ENCODE results near the gene CEACAM6.
"Not testable (repeated sequence)": the region's sequence is repeated elsewhere in the genome, so short reads cannot be mapped to it uniquely, and the experiment has no call there.

CEACAM6 gene

DNA sequence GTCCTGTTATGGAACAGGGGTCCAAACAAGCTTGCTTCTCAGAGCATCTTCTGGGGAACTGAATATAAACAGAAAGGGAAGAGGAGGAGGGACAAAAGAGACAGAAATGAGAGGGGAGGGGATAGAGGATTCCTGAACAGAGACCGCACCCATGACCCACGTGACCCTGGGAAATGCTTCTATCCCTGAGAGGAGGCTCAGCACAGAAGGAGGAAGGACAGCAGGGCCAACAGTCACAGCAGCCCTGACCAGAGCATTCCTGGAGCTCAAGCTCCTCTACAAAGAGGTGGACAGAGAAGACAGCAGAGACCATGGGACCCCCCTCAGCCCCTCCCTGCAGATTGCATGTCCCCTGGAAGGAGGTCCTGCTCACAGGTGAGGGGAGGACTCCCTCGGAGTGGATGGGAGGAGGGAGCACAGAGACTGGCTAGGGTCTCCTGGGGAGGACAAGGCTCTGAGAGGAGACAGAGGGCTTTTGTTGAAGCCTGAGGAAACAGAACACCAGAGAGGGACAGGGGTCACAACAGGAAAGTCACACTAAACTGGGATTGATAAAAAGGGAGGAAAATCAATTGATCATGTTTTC is at the start of gene CEACAM6:
Gene CEACAM6, plus strand, starts transcription at position 203 of the 586 bp plus-strand sequence. Its CDS starts 109 bp downstream, at position 312.
- H3K36me3 ChIP-seq (ENCODE audit: control insufficient read depth in 1 of 2, insufficient read depth in 2 of 2, low read length in 2 of 2), result no peaks in the 10 kb centered on the region
- H3K27ac ChIP-seq (ENCODE audit: low read depth, low read length), result no peak within 1 kb of the TSS
- H3K27me3 ChIP-seq (ENCODE audit: control insufficient read depth in 1 of 2, insufficient read depth in 2 of 2, low read length in 2 of 2), result no peaks in the 10 kb centered on the region
- no peaks in the 10 kb centered on the region for H3K9me3 ChIP-seq (ENCODE audit: control insufficient read depth in 1 of 2, low read length in 2 of 2)
- H3K4me3 ChIP-seq (ENCODE audit: low read depth in 1 of 2, low read length in 2 of 2), result no peak within 1 kb of the TSS
- no peak within 1 kb of the TSS for H3K9ac ChIP-seq (ENCODE audit: low read depth in 1 of 2, low read length in 2 of 2)
- peaks cover 8 to 18% of the 10 kb centered on the region in 2 donors for H3K4me1 ChIP-seq (ENCODE audit: control insufficient read depth in 1 of 2, insufficient read depth in 2 of 2, low read length in 2 of 2)

DNA sequence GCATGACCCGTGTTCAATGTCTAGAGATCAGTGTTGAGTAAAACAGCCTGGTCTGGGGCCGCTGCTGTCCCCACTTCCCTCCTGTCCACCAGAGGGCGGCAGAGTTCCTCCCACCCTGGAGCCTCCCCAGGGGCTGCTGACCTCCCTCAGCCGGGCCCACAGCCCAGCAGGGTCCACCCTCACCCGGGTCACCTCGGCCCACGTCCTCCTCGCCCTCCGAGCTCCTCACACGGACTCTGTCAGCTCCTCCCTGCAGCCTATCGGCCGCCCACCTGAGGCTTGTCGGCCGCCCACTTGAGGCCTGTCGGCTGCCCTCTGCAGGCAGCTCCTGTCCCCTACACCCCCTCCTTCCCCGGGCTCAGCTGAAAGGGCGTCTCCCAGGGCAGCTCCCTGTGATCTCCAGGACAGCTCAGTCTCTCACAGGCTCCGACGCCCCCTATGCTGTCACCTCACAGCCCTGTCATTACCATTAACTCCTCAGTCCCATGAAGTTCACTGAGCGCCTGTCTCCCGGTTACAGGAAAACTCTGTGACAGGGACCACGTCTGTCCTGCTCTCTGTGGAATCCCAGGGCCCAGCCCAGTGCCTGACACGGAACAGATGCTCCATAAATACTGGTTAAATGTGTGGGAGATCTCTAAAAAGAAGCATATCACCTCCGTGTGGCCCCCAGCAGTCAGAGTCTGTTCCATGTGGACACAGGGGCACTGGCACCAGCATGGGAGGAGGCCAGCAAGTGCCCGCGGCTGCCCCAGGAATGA is 48.4 kb upstream of the CEACAM6 start:
- Histone ChIP-seq H3K9ac (ENCODE audit: low read depth in 1 of 2, low read length in 2 of 2) (no peak overlapping the region), H3K9me3 (ENCODE audit: control insufficient read depth in 1 of 2, low read length in 2 of 2) (no peaks in the 10 kb centered on the region), H3K4me3 (ENCODE audit: low read depth in 1 of 2, low read length in 2 of 2) (peak overlapping the region; percentile 58 to 65), H3K27me3 (ENCODE audit: control insufficient read depth in 1 of 2, insufficient read depth in 2 of 2, low read length in 2 of 2) (peaks cover 0 to 8% of the 10 kb centered on the region in 2 donors), H3K27ac (ENCODE audit: low read depth, low read length) (no peak overlapping the region), H3K36me3 (ENCODE audit: control insufficient read depth in 1 of 2, insufficient read depth in 2 of 2, low read length in 2 of 2) (no peaks in the 10 kb centered on the region), H3K4me1 (ENCODE audit: control insufficient read depth in 1 of 2, insufficient read depth in 2 of 2, low read length in 2 of 2) (no peaks in the 10 kb centered on the region)

DNA sequence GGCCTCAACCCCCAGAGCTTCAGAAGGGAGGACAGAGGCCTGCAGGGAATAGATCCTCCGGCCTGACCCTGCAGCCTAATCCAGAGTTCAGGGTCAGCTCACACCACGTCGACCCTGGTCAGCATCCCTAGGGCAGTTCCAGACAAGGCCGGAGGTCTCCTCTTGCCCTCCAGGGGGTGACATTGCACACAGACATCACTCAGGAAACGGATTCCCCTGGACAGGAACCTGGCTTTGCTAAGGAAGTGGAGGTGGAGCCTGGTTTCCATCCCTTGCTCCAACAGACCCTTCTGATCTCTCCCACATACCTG is 47.9 kb upstream of the CEACAM6 start:
- Histone ChIP-seq H3K4me3 (ENCODE audit: low read depth in 1 of 2, low read length in 2 of 2) (no peak overlapping the region), H3K4me1 (ENCODE audit: control insufficient read depth in 1 of 2, insufficient read depth in 2 of 2, low read length in 2 of 2) (no peaks in the 10 kb centered on the region), H3K27ac (ENCODE audit: low read depth, low read length) (no peak overlapping the region), H3K27me3 (ENCODE audit: control insufficient read depth in 1 of 2, insufficient read depth in 2 of 2, low read length in 2 of 2) (peaks cover 0 to 8% of the 10 kb centered on the region in 2 donors), H3K9ac (ENCODE audit: low read depth in 1 of 2, low read length in 2 of 2) (no peak overlapping the region), H3K36me3 (ENCODE audit: control insufficient read depth in 1 of 2, insufficient read depth in 2 of 2, low read length in 2 of 2) (no peaks in the 10 kb centered on the region), H3K9me3 (ENCODE audit: control insufficient read depth in 1 of 2, low read length in 2 of 2) (no peaks in the 10 kb centered on the region)

DNA sequence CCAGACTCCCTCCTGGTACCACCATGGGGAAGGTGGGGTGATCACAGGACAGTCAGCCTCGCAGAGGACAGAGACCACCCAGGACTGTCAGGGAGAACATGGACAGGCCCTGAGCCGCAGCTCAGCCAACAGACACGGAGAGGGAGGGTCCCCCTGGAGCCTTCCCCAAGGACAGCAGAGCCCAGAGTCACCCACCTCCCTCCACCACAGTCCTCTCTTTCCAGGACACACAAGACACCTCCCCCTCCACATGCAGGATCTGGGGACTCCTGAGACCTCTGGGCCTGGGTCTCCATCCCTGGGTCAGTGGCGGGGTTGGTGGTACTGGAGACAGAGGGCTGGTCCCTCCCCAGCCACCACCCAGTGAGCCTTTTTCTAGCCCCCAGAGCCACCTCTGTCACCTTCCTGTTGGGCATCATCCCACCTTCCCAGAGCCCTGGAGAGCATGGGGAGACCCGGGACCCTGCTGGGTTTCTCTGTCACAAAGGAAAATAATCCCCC is 47.4 kb upstream of the CEACAM6 start:
- peaks cover 0 to 8% of the 10 kb centered on the region in 2 donors for H3K27me3 ChIP-seq (ENCODE audit: control insufficient read depth in 1 of 2, insufficient read depth in 2 of 2, low read length in 2 of 2)
- H3K27ac ChIP-seq (ENCODE audit: low read depth, low read length), result no peak overlapping the region
- H3K4me1 ChIP-seq (ENCODE audit: control insufficient read depth in 1 of 2, insufficient read depth in 2 of 2, low read length in 2 of 2), result no peaks in the 10 kb centered on the region
- H3K9me3 ChIP-seq (ENCODE audit: control insufficient read depth in 1 of 2, low read length in 2 of 2), result no peaks in the 10 kb centered on the region
- H3K36me3 ChIP-seq (ENCODE audit: control insufficient read depth in 1 of 2, insufficient read depth in 2 of 2, low read length in 2 of 2), result no peaks in the 10 kb centered on the region
- H3K4me3 ChIP-seq (ENCODE audit: low read depth in 1 of 2, low read length in 2 of 2), result no peak overlapping the region
- H3K9ac ChIP-seq (ENCODE audit: low read depth in 1 of 2, low read length in 2 of 2), result no peak overlapping the region

DNA sequence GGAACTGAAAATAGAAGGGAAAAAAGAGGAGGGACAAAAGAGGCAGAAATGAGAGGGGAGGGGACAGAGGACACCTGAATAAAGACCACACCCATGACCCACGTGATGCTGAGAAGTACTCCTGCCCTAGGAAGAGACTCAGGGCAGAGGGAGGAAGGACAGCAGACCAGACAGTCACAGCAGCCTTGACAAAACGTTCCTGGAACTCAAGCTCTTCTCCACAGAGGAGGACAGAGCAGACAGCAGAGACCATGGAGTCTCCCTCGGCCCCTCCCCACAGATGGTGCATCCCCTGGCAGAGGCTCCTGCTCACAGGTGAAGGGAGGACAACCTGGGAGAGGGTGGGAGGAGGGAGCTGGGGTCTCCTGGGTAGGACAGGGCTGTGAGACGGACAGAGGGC is 46.8 kb upstream of the CEACAM6 start, which contains the start of gene CEACAM5:
Gene CEACAM5, plus strand, starts transcription at position 146 of the 400 bp plus-strand sequence. Its CDS starts 106 bp downstream, at position 252.
- no peaks in the 10 kb centered on the region for H3K36me3 ChIP-seq (ENCODE audit: control insufficient read depth in 1 of 2, insufficient read depth in 2 of 2, low read length in 2 of 2)
- peaks cover 0 to 8% of the 10 kb centered on the region in 2 donors for H3K27me3 ChIP-seq (ENCODE audit: control insufficient read depth in 1 of 2, insufficient read depth in 2 of 2, low read length in 2 of 2)
- no peak within 1 kb of the TSS for H3K4me3 ChIP-seq (ENCODE audit: low read depth in 1 of 2, low read length in 2 of 2)
- H3K4me1 ChIP-seq (ENCODE audit: control insufficient read depth in 1 of 2, insufficient read depth in 2 of 2, low read length in 2 of 2), result no peaks in the 10 kb centered on the region
- H3K9ac ChIP-seq (ENCODE audit: low read depth in 1 of 2, low read length in 2 of 2), result no peak within 1 kb of the TSS
- H3K9me3 ChIP-seq (ENCODE audit: control insufficient read depth in 1 of 2, low read length in 2 of 2), result no peaks in the 10 kb centered on the region
- no peak within 1 kb of the TSS for H3K27ac ChIP-seq (ENCODE audit: low read depth, low read length)

DNA sequence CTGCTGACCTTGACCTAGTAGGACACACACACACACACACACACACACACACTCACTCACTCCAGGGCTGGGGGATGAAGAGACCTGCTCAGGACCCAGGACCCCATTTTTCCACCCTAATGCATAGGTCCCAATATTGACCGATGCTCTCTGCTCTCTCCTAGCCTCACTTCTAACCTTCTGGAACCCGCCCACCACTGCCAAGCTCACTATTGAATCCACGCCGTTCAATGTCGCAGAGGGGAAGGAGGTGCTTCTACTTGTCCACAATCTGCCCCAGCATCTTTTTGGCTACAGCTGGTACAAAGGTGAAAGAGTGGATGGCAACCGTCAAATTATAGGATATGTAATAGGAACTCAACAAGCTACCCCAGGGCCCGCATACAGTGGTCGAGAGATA is 45.8 kb upstream of the CEACAM6 start:
- not testable (repeated sequence) for H3K27ac ChIP-seq (ENCODE audit: low read depth, low read length); H3K9ac ChIP-seq (ENCODE audit: low read depth in 1 of 2, low read length in 2 of 2); H3K27me3 ChIP-seq (ENCODE audit: control insufficient read depth in 1 of 2, insufficient read depth in 2 of 2, low read length in 2 of 2); H3K4me1 ChIP-seq (ENCODE audit: control insufficient read depth in 1 of 2, insufficient read depth in 2 of 2, low read length in 2 of 2); H3K36me3 ChIP-seq (ENCODE audit: control insufficient read depth in 1 of 2, insufficient read depth in 2 of 2, low read length in 2 of 2); H3K4me3 ChIP-seq (ENCODE audit: low read depth in 1 of 2, low read length in 2 of 2); H3K9me3 ChIP-seq (ENCODE audit: control insufficient read depth in 1 of 2, low read length in 2 of 2)

DNA sequence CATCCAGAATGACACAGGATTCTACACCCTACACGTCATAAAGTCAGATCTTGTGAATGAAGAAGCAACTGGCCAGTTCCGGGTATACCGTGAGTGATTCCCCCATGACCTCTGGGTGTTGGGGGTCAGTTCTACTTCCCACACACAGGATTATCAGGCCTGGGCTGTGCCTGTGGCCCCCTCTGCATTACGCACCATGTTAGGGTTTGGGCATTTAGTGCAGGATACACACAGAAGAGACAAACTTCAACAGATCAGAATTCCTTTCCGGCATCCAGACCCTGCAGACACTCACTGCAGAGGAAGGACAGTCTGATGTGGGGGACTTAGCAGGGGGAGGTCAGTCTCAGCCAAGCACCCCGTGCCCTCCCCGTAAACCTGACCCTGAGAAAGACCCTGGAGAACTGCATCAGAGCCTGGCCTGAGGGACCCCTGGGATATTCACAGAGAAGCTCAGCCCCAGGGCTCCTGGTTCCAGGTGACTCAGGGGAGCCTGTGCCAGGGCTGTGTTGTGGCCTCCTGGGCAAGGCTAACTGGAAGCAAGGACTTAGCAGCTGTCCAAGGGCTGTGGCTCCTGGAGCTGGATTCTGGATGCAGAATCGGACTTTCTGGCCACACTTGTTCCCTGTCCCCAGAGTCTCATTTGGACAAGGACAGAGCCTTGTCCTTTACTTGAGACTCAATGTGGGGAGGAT is 45.2 kb upstream of the CEACAM6 start:
- H3K27ac ChIP-seq (ENCODE audit: low read depth, low read length), result no peak overlapping the region
- no peak overlapping the region for H3K9ac ChIP-seq (ENCODE audit: low read depth in 1 of 2, low read length in 2 of 2)

DNA sequence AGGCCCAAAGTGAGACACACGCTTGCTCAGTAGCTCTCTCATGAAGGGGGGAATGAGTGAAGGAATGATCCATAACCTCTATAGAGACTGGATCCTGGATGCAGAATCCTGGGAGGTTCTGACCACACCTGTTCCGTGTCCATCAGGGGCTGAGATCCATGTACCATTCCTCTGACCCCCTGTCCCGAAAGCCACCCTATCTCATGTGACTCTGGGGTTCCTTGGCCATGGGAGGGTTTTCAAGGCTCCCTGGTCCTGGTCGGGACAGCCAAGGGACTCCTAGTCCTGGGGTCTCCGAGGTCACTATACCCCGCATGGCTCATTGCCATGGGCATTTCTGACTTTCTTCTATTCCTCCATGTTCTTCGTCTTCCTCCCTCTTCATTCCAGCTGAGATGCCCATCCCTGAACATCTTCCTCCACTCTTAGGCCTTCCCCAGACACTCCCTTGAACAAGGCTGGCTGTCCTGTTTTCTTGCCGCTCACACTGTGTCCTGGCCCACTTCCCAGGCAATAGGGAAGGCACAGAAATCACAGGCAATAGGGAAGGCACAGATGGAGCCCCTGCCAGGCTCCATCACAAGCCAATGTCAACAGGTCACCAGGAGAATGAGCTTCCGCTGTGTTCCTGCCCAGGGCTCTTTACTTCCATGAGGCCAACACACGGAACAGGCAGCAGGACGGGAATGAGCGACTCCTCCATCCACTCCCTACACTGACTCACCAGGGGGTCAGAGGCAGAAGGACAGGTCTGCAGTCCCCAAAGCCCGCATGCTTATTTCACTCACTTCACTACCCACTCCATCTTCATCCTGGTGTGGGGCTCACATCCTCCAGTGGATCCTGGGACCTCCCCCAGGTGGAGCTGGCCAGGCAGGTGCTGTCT is 43.7 kb upstream of the CEACAM6 start:
- Histone ChIP-seq H3K27me3 (ENCODE audit: control insufficient read depth in 1 of 2, insufficient read depth in 2 of 2, low read length in 2 of 2) (no peaks in the 10 kb centered on the region), H3K9ac (ENCODE audit: low read depth in 1 of 2, low read length in 2 of 2) (no peak overlapping the region)

More for the DNA sequence above, 45.2 kb upstream of the CEACAM6 start:
- Histone ChIP-seq H3K4me3 (ENCODE audit: low read depth in 1 of 2, low read length in 2 of 2) (no peak overlapping the region), H3K27me3 (ENCODE audit: control insufficient read depth in 1 of 2, insufficient read depth in 2 of 2, low read length in 2 of 2) (peaks cover 0 to 5% of the 10 kb centered on the region in 2 donors), H3K4me1 (ENCODE audit: control insufficient read depth in 1 of 2, insufficient read depth in 2 of 2, low read length in 2 of 2) (no peaks in the 10 kb centered on the region), H3K36me3 (ENCODE audit: control insufficient read depth in 1 of 2, insufficient read depth in 2 of 2, low read length in 2 of 2) (no peaks in the 10 kb centered on the region), H3K9me3 (ENCODE audit: control insufficient read depth in 1 of 2, low read length in 2 of 2) (no peaks in the 10 kb centered on the region)

DNA sequence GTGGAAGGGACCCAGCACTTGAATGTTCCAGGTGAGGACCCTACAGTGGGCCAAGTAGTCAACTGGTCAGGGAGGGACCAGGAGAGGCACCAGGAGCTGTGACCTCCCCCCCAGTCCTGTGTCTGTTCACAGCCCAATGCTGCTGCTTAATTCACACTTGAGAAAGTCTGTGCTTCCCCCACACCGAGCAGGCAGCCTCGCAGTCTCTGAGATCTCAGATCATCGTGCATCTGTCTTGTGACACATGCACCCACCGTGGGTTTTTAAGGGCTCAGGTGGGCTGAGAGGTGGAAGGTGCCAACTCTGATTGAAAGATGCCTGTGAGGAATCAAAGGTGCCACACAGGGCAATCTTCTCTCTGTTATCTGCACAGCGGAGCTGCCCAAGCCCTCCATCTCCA is 40.7 kb upstream of the CEACAM6 start:
- no peaks in the 10 kb centered on the region for H3K4me1 ChIP-seq (ENCODE audit: control insufficient read depth in 1 of 2, insufficient read depth in 2 of 2, low read length in 2 of 2)
- H3K9me3 ChIP-seq (ENCODE audit: control insufficient read depth in 1 of 2, low read length in 2 of 2), result no peaks in the 10 kb centered on the region
- H3K9ac ChIP-seq (ENCODE audit: low read depth in 1 of 2, low read length in 2 of 2), result no peak overlapping the region
- H3K36me3 ChIP-seq (ENCODE audit: control insufficient read depth in 1 of 2, insufficient read depth in 2 of 2, low read length in 2 of 2), result no peaks in the 10 kb centered on the region
- H3K4me3 ChIP-seq (ENCODE audit: low read depth in 1 of 2, low read length in 2 of 2), result no peak overlapping the region
- no peak overlapping the region for H3K27ac ChIP-seq (ENCODE audit: low read depth, low read length)
- H3K27me3 ChIP-seq (ENCODE audit: control insufficient read depth in 1 of 2, insufficient read depth in 2 of 2, low read length in 2 of 2), result no peaks in the 10 kb centered on the region

More for the DNA sequence above, 43.7 kb upstream of the CEACAM6 start:
- Histone ChIP-seq H3K36me3 (ENCODE audit: control insufficient read depth in 1 of 2, insufficient read depth in 2 of 2, low read length in 2 of 2) (no peaks in the 10 kb centered on the region), H3K27ac (ENCODE audit: low read depth, low read length) (no peak overlapping the region), H3K4me1 (ENCODE audit: control insufficient read depth in 1 of 2, insufficient read depth in 2 of 2, low read length in 2 of 2) (no peaks in the 10 kb centered on the region), H3K4me3 (ENCODE audit: low read depth in 1 of 2, low read length in 2 of 2) (no peak overlapping the region), H3K9me3 (ENCODE audit: control insufficient read depth in 1 of 2, low read length in 2 of 2) (no peaks in the 10 kb centered on the region)
